IPS-11a (cell line): ENCODE results near the gene MNS1.
"Not testable (repeated sequence)": the region's sequence is repeated elsewhere in the genome, so short reads cannot be mapped to it uniquely, and the experiment has no call there.

Experiments used
- H3K4me3 ChIP-seq: one replicate; pipeline ENCODE4 v1.5.1; 2013; ENCODE audit warnings: low read depth, low read length, control low read depth

The MNS1 gene, protein sequence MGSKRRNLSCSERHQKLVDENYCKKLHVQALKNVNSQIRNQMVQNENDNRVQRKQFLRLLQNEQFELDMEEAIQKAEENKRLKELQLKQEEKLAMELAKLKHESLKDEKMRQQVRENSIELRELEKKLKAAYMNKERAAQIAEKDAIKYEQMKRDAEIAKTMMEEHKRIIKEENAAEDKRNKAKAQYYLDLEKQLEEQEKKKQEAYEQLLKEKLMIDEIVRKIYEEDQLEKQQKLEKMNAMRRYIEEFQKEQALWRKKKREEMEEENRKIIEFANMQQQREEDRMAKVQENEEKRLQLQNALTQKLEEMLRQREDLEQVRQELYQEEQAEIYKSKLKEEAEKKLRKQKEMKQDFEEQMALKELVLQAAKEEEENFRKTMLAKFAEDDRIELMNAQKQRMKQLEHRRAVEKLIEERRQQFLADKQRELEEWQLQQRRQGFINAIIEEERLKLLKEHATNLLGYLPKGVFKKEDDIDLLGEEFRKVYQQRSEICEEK

DNA sequence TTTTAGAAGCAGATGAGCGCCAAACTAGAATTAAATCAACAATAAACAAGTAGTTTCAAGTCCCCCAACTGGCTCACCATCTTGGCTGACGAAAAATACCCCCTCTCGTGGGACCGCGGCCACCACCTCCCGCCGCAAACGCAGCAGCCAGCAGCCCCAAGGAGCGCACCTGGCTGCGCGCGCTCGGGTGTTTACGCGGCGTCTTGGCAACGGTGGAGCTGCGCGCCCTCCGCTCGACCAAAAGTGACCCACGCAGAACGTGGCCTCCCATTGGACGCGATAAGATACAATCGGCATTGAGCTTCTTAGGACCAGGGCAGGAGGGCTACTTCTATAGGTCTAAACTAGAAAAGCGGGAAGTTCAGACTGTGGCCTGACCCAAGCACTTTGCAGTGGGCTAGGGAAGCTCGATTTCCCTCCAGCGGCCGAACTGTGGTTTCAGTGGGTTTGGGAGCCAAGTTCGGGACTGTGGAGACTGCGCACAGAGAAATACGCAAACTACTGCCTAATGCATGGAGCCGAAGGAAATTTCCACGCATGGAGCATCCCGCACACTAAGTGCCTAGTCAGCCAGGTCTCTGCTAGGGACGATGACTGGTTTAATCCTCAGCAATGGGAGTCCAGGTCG, at the start of gene MNS1:
MNS1 (minus strand) TSS at position 245 of the 628 bp plus-strand sequence; CDS start at position 80, 165 bp downstream.
- H3K4me3 ChIP-seq = peak within 1 kb of the TSS; percentile 60

DNA sequence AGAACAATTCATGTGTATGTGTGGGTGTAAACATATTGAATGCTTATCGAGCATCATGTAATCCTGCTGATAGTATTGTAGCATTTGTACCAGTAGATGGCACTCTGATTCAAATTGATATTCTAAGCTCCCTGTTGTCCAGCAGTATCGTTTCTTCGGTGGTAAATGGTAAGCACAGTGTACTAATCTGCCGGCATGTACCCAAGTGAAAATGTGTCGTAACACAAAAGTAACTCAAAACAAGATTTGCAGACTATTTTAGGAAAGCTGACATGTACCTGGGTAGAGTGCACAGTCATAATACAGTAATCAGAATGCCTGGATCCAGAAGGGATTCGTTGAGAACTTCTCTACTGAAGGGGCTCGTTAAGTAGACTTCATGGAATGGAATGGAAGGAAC, 31.7 kb upstream of the MNS1 start:
- H3K4me3 ChIP-seq = no peak overlapping the region

DNA sequence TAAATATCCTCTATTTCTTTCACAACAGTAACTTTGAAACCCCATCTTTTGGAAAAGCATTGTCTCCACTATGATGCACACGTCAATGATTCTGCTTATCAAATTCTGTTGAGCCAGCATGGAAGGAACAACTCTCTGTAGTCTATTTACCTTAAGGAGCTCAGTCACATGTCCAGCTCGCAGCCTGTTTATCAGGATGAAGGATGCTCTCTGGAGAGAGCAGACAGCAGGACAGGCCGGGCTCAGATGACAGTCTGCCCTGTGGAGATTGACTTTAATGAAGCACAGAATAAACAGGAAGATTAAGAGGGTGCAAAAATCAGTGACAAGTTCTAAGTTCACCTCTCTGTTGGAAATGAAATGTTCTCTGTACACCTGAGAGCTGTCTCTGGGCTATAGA, 30.6 kb upstream of the MNS1 start:
- no peak overlapping the region for H3K4me3 ChIP-seq

DNA sequence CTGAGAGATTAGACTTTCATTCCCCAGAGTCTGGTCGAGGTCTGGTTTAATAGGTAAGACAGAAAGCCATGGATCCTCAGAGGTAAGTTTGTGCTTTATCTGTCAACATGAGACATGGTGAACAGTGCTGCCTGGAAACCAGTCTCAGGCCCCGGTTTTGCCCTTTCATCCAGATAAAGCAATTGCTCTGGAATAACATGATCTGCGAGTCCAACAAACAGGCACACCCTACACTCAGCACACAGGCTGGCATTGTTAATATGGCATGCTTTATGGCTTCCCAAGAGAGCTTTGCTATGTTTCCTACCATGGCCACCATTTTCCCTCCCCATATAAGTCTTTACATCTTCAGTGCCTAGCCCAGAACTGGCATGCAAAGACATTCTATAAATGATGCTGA, 30.1 kb upstream of the MNS1 start:
- H3K4me3 ChIP-seq = no peak overlapping the region

DNA sequence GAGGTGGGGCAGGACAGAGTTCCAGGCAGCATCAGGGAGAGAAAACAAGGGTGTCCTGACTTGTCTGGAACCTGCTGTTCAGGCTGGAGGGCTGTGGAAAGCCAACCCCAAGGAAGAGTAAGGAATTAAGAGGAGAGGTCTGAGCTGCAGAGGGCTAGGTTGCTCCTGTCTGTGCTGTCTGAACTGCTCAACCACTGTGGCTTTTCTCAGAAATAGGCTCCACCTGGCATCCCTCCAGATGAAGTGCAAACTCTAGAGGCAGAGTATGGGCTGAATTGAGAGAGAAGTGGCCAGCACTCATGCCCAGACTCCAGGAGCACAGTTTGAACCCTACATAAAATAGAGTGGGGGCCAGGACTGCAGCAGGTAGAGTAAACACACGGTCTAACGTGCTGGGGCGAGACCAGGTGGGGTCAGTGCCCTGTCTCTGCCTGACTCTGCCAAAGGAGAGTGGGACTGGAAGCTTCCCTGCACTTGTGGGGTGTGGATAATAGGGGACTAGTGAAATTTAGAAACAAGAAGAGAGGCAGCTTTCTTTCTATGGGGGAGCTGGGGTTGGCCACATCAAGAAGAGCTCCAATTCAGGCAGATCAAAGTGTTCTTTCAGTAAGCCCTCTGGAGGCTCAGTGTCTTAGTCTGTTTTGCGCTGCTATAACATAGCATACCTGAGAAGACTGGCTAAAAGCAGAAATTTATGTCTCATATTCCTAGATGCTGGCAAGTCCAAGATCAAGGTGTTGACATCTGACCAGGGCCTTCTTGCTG, 28.0 kb upstream of the MNS1 start:
- no peak overlapping the region for H3K4me3 ChIP-seq

DNA sequence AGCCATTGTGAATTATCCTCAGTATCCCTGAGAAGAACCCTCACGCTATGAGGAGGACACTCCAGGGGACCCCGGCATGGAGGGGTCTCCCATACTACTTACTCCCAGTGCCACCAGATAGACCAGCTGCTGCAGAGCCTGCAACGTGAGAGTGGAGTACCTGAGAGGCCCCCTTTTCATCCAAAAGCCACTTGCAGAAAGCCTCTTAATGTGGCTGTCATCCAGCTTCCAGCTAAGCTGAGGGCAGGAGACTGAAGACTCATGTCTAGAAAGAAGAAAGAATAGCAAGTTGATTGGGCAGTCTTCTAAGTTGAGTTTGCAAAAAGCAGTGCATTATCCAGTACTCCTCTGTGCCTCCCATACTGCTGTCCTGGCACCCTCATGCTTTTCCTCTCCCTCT, 27.3 kb upstream of the MNS1 start:
- H3K4me3 ChIP-seq = no peak overlapping the region

DNA sequence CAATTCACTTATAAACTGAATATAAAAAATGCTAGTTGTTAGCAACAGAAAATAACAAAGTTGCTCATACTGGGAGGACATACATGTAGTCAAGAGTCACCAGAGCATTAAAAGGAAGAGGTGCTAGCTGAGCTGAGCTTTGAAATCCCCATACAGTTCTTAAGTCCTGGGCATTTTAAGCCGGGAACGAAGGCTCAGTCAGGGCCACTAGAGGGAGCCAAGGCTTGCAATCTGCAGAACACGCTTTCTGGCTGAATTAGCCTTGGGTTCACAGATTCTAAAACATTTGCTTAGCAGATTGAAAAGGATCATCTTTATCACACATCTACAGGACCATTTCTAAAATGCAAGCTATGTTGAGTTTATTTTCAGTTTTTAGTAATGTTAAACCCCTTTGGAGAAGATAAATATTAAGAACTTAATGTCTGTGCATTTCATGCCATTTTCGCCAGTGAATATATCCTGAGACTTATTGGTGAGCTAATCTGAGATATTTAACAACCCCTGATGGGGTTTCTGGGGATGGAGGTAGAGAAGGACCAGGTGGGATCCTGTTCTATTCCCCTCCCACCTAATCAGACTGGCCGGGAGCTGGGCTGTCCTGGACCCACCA, 26.3 kb upstream of the MNS1 start:
- no peak overlapping the region for H3K4me3 ChIP-seq

DNA sequence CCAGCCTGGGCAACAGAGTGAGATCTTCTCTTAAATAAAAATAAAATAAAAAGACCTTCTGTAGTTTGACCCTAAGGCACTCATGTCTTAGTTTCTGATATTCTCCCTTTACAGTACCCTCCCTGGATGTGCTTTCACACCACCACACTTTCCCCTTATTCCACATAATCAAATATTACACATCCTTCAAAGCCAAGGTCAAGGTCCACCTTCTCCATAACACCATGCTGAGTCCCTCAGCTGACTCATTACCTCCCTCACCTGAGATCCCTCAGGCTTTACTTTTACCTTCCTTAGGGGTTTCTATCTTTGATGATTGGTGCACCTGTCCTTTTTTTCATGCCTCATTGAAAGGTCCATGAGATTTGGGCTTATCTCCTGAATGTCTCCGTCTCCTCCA, 25.5 kb upstream of the MNS1 start:
- no peak overlapping the region for H3K4me3 ChIP-seq

DNA sequence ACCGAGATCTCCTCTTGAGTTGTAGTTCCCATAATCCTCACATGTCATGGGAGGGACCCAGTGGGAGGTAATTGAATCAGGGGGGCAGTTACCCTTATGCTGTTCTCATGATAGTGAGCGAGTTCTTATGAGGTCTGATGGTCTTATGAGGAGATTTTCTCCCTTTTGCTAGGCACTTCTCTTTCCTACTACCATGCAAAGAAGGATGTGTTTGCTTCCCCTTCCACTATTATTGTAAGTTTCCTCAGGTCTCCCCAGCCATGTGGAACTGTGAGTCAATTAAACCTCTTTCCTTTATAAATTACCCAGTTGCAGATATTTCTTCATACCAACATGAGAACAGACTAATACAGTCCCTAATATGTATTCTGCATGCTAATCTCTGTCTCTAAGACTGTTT, 21.3 kb upstream of the MNS1 start:
- not testable (repeated sequence) for H3K4me3 ChIP-seq

DNA sequence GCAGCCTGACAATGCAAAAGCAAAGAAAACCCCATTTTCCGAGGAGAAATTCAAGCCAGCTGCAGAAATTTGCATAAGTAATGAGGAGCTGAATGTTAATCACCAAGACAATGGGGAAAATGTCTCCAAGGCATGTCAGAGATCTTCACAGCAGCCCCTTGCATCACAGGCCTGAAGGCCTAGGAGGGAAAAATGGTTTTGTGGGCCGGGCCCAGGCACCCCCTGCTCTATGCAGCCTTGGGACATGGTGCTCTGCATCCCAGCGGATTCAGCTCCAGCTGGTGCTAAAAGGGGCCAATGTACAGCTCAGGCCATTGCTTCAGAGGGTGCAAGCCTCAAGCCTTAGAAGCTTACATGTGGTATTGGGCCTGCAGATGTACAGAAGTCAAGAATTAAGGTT, 20.5 kb upstream of the MNS1 start:
- H3K4me3 ChIP-seq = not testable (repeated sequence)

DNA sequence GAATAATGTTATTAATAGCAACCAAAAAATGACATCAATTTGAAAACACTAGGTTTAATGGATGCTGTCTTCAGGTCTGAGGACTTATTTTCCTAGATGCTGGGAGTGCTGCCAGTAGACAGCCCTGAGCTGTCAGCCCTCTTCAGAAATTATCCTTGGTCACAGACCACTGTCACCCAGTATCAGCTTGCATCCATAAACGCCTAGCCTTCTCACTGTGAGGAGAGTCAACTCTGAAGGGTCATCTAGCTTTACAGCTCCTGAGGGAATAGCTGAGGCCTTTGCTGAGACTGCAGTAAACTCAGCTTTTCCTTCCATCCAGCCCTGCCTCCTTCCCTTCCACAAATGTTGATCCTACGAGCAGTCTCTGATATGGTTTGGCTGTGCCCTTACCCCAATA, 19.4 kb upstream of the MNS1 start:
- no peak overlapping the region for H3K4me3 ChIP-seq

DNA sequence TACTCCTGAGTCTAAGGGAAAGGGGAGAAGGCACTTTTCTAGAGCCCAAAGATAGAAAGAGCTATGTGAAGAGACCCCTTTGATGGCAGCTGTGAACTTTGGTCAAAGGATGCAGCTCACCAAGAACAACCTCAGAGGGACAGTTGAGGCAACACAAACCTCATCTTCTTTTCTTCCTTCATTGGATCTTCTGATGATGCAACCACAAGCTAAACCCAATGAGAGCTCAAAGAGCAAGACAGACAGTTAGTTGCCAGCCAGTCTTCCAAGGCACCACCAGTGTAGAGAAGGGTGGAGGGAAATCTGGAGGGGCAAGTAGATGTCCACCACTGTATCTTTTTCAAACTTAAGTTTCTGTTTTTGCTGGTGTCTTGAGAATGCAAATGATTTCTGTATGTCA, 10.4 kb upstream of the MNS1 start:
- no peak overlapping the region for H3K4me3 ChIP-seq

DNA sequence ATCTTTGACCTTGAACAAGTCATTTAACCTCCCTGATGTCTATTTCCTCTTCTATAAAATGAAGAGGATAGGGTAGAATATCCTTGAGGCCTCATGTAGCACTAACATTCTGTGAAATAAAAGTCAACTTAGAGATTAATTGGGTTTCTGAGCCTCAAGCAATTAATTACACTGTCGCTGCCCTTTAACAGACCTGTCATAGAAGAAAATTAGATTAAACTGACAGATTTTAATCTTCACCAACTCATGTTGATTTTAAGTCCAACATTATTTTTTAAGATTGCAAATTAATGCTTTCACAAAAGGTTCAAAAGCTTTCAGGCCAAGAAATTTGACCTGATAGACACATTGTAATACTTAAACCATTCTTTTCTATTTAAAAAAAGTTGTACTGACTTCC, 8.1 kb upstream of the MNS1 start:
- H3K4me3 ChIP-seq = no peak overlapping the region

DNA sequence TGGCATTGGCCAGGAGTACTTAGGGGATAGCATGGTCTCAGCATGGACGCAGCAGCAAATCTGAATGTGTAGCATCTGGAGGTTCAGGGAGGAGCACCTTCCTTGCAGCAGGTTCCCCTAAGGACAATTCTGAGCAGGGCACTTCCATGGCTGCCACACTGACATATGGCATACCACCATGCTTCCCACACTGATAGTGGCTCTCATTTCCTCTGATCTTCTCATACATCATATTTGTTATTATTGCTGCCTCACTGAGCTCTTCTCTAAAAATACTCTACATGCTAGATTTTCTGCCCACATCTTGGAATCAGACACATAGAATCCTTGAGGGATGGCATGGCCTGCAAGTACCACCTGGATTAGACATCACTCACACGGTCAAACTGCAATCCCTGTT, 7.3 kb upstream of the MNS1 start:
- no peak overlapping the region for H3K4me3 ChIP-seq

DNA sequence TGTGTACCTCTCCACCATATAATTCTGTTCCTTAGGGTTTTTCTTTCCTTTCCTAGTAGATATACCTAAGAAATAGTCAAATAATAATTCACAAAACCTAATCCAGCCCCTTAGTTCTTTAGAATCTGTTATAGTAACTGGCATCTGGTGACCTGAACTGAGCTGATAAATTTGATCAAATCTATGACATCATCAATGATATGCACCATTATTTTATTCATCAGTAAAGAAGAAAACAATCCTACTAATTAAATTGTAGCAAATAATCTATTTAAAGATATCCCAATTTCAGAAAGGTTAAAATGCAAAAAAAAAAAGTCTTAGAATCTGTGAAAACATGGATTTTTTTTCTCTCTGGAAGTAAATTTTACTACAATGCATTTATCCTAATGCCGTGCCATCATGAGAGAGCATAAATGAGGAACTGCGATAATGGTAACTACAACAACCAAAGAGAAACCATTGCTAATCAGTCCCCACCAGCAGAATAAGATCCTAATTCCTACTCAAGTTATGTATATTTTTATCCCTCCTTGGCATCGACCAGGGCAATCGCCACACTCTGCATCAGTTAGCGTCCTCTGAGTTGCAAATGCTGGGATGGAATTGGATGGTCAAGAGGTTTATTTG, 6.6 kb upstream of the MNS1 start:
- no peak overlapping the region for H3K4me3 ChIP-seq

DNA sequence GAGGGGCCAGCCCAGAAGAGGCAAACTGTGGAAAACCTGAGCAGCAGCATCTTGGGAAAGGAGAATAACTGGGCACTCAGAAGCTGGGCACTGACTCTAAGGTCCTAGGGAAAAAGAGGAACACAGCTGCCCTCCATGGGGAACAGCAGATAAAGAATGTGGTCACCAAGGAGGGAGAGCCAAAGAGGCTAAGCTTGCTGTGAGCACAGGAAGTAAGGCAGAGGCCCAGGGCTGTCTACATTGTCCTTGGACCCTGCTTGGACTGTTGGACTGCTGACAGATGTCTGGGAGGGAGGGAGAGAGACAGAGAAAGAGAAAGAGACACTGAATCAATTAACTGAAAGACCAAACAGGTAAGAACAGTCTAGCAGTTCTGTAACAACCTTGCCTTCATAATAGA, 4.5 kb upstream of the MNS1 start:
- no peak overlapping the region for H3K4me3 ChIP-seq

DNA sequence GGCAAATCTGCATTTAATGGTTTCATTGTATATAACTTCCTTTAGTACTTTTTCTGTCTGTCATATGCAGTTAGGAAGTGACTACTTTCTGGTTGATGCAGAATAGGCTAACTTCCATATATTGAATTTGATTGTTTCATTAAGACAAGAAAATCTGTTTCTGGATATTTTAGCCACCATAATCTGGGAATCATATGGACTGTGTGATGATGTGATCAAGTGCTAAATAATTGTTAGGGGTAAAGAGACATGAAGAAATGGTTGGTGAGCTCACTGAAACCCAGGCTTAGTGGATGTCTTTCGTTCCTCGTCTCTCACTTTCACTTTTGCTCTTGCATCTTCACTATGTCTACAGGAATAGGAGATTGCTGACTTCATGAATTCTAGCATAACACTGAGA, 3.5 kb upstream of the MNS1 start:
- H3K4me3 ChIP-seq = no peak overlapping the region

DNA sequence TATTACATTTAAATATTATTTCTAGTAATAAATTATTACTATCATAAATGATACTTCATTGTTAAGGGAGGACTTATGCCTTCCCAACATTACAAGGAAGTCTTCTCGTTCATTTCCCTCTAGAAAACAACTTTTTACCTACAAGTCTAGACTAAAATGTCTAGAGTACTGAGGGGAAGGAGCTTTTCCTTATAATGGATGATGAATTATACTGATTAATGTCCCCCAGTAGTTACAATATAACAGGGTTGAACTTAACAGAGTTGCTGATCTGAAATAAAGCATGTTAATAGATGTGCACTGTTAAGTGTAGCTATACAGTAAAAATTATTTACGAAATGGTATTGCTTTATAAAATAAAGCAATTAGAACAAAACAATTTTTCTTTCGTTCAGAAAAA, 2.7 kb upstream of the MNS1 start:
- H3K4me3 ChIP-seq = no peak overlapping the region

DNA sequence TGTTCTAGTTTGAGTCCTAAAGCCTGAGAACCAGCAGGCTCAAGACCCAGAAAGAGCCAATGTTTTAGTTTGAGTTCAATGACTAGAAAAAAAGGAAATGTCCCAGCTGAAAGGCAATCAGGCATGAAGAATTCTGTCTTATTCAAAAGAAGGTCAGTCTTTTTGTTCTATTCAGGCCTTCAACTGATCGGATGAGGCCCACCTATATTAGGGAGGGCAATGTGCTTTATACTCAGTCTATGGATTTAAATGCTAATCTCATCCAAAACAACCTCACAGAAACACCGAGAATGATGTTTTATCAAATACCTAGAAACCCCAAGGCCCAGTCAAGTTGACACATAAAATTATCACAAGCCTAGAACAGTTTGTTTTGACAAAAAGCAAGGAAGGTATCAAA, 4.0 kb downstream of the MNS1 start:
- no peak overlapping the region for H3K4me3 ChIP-seq

DNA sequence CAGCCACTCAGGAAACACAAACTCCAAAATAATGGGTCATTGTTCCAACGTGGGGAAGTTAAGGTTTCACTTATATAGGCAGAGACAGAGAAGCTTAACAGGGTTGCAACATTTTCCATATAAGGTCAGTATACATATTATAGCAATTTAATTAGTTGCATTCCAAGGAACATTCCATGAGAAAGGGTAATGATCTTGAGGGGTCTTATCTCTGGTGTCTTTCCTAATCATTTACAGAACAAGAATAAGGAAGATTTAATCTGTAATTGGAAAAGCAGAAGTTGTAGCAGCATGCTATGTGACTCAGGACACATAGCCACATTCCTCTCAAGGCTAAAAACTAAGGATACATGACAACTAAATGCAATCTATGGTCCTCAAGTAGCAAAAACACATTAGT, 4.9 kb downstream of the MNS1 start:
- H3K4me3 ChIP-seq = no peak overlapping the region

DNA sequence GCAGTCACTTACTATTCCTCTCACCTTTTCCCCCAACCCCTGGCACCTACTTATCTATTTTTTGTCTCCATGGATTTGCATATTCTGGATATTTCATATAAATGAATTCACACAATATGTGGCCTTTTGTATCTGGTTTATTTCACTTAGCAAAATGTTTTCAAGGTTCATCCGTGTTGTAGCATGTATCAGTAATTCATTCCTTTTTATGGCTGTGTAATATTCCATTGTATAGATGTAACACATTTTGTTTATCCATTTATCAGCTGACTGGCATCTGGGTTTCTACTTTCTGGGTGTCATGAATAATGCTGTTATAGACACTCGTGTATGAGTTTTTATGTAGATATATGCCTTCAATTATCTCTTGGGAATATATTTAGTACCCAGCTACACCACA, 5.8 kb downstream of the MNS1 start:
- H3K4me3 ChIP-seq = no peak overlapping the region
